OCI-LY7 (cell line): Measurements from ENCODE around the gene ABCF3.

Experiments used
- CTCF ChIP-seq: fragments of 200-600 bp; sonication (generic); conservative IDR thresholded peaks from 2 replicates; pipeline ENCODE4 v1.5.1; 2014; ENCODE audit warnings: mild to moderate bottlenecking, antibody characterized with exemption, low read length, moderate library complexity, mixed read lengths
- EZH2phosphoT487 ChIP-seq: fragments of 200-600 bp; sonication (generic); IDR thresholded peaks from 2 replicates; pipeline ENCODE4 v1.6.1; 2018; ENCODE audit warnings: low read depth, borderline replicate concordance, mild to moderate bottlenecking, mixed run types, antibody characterized with exemption, low read length, moderate library complexity, mixed read lengths

GRCh38 chr3:184183679-184184078 is 2.3 kb upstream of the ABCF3 start:
- TF ChIP-seq CTCF (no peak), EZH2phosphoT487 (no peak)
